MCF 10A (cell line): ENCODE measurements around the gene CCNY. TPM values are rescaled to one million over a fixed set of nuclear protein-coding genes. Genes with fewer than 3 reads are reported as not detected.
A peak's percentile ranks its signal among the peaks of the same experiment; 100 is the strongest.

ENCODE experiments used
- BruUV-seq: library from RNA; stranded (reverse); fragments of 400-500 nt; replicated peaks from 2 replicates; lab custom pipeline; 2021; lab: Mats Ljungman, UMichigan
- CTCF ChIA-PET: fragments of 300-600 bp; sonication (Branson Sonifier 250); formaldehyde crosslinking; extraction: SDS; loops from one replicate; lab custom pipeline; 2021; ENCODE audit warnings: antibody characterized with exemption, inconsistent platforms; lab: Yijun Ruan, JAX
- POLR2A ChIA-PET: fragments of 300-600, 350-650 bp; sonication (Branson Sonifier 250); formaldehyde crosslinking; extraction: SDS; loops from one replicate; lab custom pipeline; 2020; ENCODE audit warnings: antibody characterized with exemption, inconsistent platforms; lab: Yijun Ruan, JAX
- DNase-seq: peaks from one replicate; pipeline ENCODE4 v3.0.0-alpha.2; 2018; ENCODE audit not compliant: unreplicated experiment
- H3K27ac Mint-ChIP-seq: one replicate; pipeline ENCODE4 v1.8.0; 2022; ENCODE audit warnings: mild to moderate bottlenecking, low read depth, mixed read lengths; ENCODE audit not compliant: unreplicated experiment
- H3K27me3 Mint-ChIP-seq: one replicate; pipeline ENCODE4 v1.8.0; 2022; ENCODE audit warnings: mixed read lengths; ENCODE audit not compliant: insufficient read depth, unreplicated experiment
- H3K36me3 Mint-ChIP-seq: one replicate; pipeline ENCODE4 v1.8.0; 2022; ENCODE audit warnings: mild to moderate bottlenecking, moderate library complexity, mixed read lengths; ENCODE audit not compliant: insufficient read depth, unreplicated experiment
- H3K4me1 Mint-ChIP-seq: one replicate; pipeline ENCODE4 v1.8.0; 2022; ENCODE audit warnings: mixed read lengths; ENCODE audit not compliant: insufficient read depth, unreplicated experiment
- H3K4me3 Mint-ChIP-seq: one replicate; pipeline ENCODE4 v1.8.0; 2022; ENCODE audit warnings: mild to moderate bottlenecking, moderate library complexity, mixed read lengths; ENCODE audit not compliant: unreplicated experiment
- H3K9me3 Mint-ChIP-seq: one replicate; pipeline ENCODE4 v1.8.0; 2022; ENCODE audit warnings: mixed read lengths; ENCODE audit not compliant: unreplicated experiment
- CTCF ChIP-seq: fragments of 200-600 bp; IDR thresholded peaks from one replicate; pipeline ENCODE4 v1.8.0; 2022; ENCODE audit warnings: antibody characterized with exemption, mild to moderate bottlenecking; ENCODE audit not compliant: unreplicated experiment
- intact Hi-C: fragments of 100-400 bp; cut with micrococcal nuclease; formaldehyde crosslinking; loops from 2 replicates; pipeline ENCODE4 v1.14.1; 2022
- total RNA-seq: library from RNA; stranded (reverse); gene quantifications from 2 replicates; pipeline ENCODE4 v1.2.3, GENCODE V29; 2022

The CCNY gene
- total RNA-seq, 1 experiment from 2014 or later: 68.9 TPM

GRCh38 chr10:35341521-35341920 is 5.2 kb downstream of the CCNY start:
- Mint-ChIP-seq H3K4me1 (peaks cover 33% of the 10 kb centered on the region), H3K4me3 (no peak overlapping the region), H3K36me3 (peaks cover 5% of the 10 kb centered on the region), H3K27me3 (no peaks in the 10 kb centered on the region), H3K27ac (peak overlapping the region; percentile 63), H3K9me3 (no peaks in the 10 kb centered on the region)
- no peak for TF ChIP-seq CTCF
- intact Hi-C loops: no loop called here
- ChIA-PET POLR2A (no interaction called here), CTCF (no interaction called here)
- no peak for DNase-seq
- no TSS peak for BruUV-seq

GRCh38 chr10:35342183-35342753 is 6.0 kb downstream of the CCNY start:
- Mint-ChIP-seq H3K9me3 (no peaks in the 10 kb centered on the region), H3K4me3 (no peak overlapping the region), H3K36me3 (peaks cover 5% of the 10 kb centered on the region), H3K27me3 (no peaks in the 10 kb centered on the region), H3K4me1 (peaks cover 36% of the 10 kb centered on the region), H3K27ac (no peak overlapping the region)
- ChIA-PET CTCF (no interaction called here), POLR2A (no interaction called here)
- intact Hi-C loops: no loop called here
- TF ChIP-seq CTCF: no peak
- BruUV-seq: no TSS peak
- no peak for DNase-seq

GRCh38 chr10:35343739-35344138 is 7.4 kb downstream of the CCNY start:
- Mint-ChIP-seq H3K4me3 (no peak overlapping the region), H3K9me3 (no peaks in the 10 kb centered on the region), H3K4me1 (peaks cover 32% of the 10 kb centered on the region), H3K27me3 (no peaks in the 10 kb centered on the region), H3K27ac (no peak overlapping the region), H3K36me3 (peaks cover 5% of the 10 kb centered on the region)
- no TSS peak for BruUV-seq
- ChIA-PET CTCF (no interaction called here), POLR2A (interaction anchor here (0.8 kb wide), 1 partner anchor 206 kb away, joined by 3 read pairs; no protein-coding TSS in a partner anchor)
- intact Hi-C loops: no loop called here
- TF ChIP-seq CTCF: no peak
- DNase-seq: no peak

GRCh38 chr10:35345383-35345742 is 9.1 kb downstream of the CCNY start:
- TF ChIP-seq CTCF: no peak
- intact Hi-C loops: no loop called here
- CTCF ChIA-PET: interaction anchor here (0.6 to 1.2 kb wide), 3 partner anchors 35 to 216 kb away, joined by 3 read pairs; no protein-coding TSS in a partner anchor
- Mint-ChIP-seq H3K27me3 (no peaks in the 10 kb centered on the region), H3K9me3 (no peaks in the 10 kb centered on the region), H3K4me1 (peaks cover 34% of the 10 kb centered on the region), H3K27ac (no peak overlapping the region), H3K36me3 (peaks cover 5% of the 10 kb centered on the region), H3K4me3 (no peak overlapping the region)
- BruUV-seq: no TSS peak
- no peak for DNase-seq
- POLR2A ChIA-PET: interaction anchor here (0.7 kb wide), 1 partner anchor 183 kb away, joined by 3 read pairs; no protein-coding TSS in a partner anchor
